Measurements from ENCODE around the gene CNFN.

Gene CNFN

DNA sequence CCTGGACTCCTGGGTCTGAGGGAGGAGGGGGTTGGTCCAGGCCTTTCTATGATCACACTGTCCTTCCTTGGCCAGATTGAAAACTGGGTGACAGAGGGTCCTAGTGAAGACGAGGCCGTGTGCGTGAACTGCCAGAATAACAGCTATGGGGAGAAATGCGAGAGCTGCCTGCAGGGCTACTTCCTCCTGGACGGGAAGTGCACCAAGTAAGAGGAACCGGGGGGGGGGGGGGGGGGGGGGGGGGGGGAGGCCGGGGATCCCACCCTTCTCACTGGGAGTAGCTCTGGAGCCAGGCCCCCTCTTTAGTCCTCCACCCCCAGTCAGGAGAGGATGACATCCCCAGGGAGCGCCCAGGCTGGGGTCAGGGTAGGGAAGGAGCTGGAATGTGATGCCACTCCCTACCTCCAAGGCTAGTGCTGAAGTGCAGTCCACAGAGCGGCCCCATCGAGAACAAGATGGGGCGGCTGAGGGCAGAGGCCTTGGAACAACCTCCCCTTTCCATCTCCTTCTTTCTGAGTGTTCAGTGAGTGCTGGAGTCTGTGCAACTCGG lies 19.4 kb downstream of the CNFN start:
- no peak for DNase-seq

DNA sequence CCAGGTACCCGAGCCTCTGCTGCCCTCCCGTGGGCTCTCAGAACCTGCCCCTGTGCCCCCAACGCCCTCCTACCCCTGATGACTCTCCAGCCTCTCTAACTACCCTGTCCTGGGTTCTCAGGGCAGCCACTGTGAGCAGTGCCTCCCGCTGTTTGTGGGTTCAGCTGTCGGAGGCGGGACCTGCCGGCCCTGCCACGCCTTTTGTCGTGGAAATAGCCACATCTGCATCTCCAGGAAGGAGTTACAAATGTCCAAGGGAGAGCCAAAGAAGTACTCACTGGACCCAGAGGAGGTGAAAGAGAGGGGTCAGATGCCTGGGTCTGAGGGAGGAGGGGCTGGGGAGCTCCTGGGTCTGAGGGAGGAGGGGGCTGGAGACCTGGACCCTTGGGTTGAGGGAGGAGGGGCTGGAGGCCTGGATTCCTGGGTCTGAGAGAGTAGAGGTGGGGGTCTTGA lies 20.0 kb downstream of the CNFN start:
- DNase-seq: no peak

DNA sequence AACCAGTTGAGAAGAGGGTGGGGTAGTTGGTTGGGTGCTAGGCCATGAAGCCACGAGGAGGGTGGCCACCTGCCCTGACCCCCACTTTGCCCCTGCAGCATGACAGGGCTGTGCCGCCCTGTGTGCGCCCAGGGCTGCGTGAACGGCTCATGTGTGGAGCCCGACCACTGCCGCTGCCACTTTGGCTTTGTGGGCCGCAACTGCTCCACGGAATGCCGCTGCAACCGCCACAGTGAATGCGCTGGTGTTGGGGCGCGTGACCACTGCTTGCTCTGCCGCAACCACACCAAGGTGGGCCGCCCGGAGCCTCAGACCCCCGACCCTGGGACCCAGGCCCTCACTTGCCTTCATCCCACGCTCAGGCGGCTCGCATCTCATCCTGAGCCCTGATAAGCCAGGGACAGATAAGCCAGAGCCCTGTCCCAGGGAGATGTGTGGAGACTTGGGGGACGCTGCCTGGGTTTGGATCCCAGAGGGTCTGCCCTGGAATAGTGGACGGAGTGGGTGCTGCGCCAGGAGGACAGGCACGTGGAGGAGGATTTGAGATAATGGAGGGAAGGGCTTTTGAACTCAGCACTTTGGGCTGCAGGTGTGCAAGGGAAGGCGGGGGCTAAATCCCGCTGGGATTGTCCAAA lies 20.5 kb downstream of the CNFN start:
- no peak for DNase-seq

DNA sequence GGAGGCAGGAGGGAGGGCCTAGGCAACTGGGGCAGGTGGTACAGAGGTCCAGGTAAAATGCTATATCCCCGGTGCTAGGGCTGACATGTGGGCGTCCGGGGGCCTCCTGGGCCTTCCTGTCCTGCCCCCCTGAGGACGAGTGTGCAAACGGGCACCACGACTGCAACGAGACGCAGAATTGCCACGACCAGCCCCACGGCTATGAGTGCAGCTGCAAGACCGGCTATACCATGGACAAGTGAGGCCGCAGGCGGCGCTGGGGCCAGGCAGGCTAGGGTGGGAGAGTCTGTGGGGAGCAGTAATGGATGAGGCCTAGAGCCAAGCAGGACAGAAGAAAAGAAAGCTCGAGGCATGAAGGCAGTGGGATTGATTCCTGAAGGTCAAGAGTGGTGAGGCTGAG lies 21.3 kb downstream of the CNFN start:
- DNase-seq: no peak

DNA sequence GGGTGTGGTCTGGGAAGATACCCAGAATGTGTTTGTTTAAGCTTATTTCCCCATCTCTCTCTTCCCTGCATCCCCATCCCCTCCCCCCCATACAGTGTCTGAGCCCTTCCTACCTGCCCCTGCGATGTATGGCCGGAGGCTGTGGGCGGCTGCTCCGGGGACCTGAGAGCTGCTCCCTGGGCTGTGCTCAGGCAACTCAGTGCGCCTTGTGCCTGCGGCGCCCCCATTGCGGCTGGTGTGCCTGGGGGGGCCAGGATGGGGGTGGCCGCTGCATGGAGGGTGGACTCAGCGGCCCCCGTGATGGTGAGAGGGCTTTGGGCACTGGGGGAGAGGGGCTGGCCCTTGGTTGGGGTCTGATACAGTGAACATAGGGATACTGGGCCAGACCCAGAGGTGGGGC lies 21.7 kb downstream of the CNFN start:
- no peak for DNase-seq

DNA sequence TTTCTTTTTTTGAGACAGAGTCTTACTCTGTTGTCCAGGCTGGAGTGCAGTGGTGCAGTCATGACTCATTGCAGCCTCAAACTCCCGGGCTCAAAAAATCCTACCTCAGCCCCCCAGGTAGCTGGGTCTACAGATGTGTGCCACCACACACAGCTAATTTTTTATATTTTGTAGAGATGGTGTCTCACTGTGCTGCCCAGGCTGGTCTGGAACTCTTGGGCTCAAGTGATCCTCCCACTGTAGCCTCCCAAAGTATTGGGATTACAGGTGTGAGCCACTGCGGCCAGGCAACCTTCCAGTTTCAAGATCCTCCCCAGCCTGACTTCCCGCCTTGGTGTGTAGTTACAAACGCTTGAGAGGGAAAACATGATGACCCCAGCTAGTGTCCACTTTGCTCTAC lies 22.2 kb downstream of the CNFN start:
- no peak for DNase-seq

GRCh38 chr19:42366673-42367072 lies 23.4 kb downstream of the CNFN start:
- no peak for DNase-seq

- DNase-seq: no peak
These were observed 26.3 kb downstream of the CNFN start for GRCh38 chr19:42363614-42364346.

DNA sequence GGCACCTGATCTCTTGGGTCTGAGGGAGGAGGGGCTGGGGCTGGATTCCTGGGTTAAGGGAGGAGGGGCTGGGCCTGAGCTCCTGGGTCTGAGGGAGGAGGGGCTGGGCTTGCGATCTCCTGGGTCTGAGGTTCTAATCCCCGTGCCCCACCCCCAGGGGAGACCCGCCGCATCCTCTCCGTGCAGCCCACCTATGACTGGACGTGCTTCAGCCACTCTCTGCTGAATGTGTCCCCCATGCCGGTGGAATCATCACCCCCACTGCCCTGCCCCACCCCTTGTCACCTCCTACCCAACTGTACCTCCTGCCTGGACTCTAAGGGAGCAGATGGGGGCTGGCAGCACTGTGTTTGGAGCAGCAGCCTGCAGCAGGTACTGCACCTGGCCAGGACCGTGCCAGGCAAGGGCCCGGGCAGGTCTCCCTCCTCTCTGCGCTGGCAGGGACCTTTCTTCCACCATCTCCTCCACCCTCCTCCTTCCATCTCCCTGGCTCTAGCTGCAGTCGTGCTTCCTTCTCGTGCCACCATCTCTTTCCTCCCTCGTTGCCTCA lies 27.1 kb downstream of the CNFN start:
- no peak for DNase-seq

DNA sequence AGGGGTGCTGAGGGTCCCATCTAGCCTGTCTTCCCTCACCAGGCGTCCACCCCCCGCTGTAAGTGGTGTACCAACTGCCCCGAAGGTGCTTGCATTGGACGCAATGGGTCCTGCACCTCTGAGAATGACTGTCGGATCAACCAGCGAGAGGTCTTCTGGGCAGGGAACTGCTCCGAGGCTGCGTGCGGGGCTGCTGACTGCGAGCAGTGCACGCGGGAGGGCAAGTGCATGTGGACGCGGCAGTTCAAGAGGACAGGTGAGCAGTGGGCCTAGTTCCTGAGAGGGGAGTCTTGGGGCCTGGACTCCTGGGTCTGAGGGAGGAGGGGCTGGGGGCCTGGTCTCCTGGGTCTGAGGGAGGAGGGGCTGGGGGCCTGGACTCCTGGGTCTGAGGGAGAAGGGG lies 27.8 kb downstream of the CNFN start:
- no peak for DNase-seq

GRCh38 chr19:42361545-42361910 lies 28.6 kb downstream of the CNFN start:
- no peak for DNase-seq

- DNase-seq: no peak
These were observed 29.1 kb downstream of the CNFN start for GRCh38 chr19:42360787-42361544.

- no peak for DNase-seq
These were observed 32.8 kb downstream of the CNFN start for GRCh38 chr19:42357290-42357689.

DNA sequence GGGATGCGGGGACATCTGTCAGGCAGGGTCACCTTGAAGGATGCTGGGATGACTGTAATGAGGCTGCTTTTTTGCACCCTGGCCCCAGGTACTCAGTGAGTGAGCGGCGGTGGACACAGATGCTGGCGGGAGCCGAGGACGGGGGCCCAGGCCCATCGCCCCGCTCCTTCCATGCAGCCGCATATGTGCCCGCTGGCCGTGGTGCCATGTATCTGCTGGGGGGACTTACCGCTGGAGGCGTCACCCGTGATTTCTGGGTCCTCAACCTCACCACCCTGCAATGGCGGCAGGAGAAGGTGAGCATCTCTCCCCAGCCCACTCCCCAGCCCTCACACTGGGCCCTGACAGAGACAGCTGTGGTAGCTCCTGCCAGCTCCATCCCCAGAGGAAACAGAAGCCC lies 33.4 kb downstream of the CNFN start:
- no peak for DNase-seq

GRCh38 chr19:42355896-42356295 lies 34.2 kb downstream of the CNFN start:
- DNase-seq: no peak

DNA sequence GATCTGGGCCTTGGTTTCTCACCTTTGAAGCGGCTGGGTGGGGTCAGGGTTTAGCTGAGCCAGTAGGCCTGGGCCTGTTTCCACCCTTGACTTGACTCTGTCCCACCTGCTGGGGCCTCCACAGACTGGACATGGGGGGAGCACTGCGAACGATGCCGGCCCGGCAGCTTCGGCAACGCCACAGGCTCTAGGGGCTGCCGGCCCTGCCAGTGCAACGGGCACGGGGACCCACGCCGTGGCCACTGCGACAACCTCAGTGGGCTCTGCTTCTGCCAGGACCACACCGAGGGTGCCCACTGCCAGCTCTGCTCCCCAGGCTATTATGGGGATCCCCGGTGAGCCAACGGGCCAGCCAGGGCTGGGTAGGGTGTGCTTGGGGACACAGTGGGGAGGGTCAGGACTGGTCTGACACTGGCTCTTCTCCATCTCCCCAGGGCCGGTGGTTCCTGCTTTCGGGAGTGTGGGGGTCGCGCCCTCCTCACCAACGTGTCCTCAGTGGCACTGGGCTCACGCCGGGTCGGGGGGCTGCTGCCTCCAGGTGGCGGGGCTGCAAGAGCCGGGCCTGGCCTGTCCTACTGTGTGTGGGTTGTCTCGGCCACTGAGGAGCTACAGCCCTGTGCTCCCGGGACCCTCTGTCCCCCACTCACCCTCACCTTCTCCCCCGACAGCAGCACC lies 36.6 kb downstream of the CNFN start:
- DNase-seq: no peak

GRCh38 chr19:42352301-42353259 lies 37.5 kb downstream of the CNFN start:
- no peak for DNase-seq

DNA sequence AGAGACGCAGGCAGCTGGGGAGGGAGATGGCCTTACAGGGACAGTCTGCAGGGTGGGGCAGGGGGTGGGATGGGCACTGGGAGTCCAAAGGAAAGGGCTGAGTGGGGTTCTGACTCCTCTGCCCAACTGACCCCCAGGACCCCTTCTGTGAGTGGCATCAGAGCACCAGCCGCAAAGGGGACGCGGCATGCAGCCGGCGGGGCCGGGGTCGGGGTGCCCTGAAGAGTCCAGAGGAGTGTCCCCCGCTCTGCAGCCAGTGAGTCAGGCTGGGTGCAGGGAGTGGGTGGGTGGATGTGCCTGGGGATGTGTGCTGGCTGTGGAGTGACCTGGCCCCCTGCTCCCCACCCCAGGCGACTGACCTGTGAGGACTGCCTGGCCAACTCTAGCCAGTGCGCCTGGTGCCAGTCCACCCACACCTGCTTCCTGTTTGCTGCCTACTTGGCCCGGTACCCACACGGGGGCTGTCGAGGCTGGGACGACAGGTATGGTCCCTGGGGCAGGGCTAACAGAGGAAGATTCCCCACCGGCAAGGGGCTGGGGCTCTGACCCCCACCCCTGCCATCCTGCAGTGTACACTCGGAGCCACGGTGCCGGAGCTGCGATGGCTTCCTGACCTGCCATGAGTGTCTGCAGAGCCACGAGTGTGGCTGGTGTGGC lies 38.9 kb downstream of the CNFN start:
- DNase-seq: no peak

DNA sequence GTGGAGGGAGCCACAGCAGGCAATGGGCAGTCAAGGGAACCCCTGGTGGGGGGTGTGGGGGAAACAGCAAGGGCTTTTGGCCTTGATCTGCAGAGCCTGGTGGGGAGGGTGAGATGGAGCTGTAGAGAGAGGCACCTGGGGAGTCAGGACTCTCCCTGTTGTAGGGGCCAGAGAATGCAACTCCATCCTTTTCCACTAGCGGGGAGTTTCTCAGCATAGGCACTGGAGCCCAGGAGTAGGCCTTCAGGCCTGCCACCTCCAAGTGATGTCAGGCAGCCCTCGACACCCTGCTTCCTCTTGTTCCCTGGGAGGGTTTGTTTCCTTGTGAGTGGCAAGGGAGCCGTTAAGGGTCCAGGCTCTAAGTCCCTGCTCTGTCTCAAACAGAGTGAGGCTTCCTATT lies 39.7 kb downstream of the CNFN start:
- no peak for DNase-seq

GRCh38 chr19:42349378-42350107 lies 40.6 kb downstream of the CNFN start:
- no peak for DNase-seq

Measured in activated effector memory CD4-positive, alpha-beta T cell treated with Interleukin-2 at 50 U/mL for 16 hours (primary cell).